Stimulated activated CD4-positive, alpha-beta T cell treated with anti-CD3 and anti-CD28 coated beads, TNF-alpha, amount 100 ng/mL, for 48 hours (primary cell): ENCODE measurements around the gene SLC16A12.
"Not testable (repeated sequence)": the region's sequence is repeated elsewhere in the genome, so short reads cannot be mapped to it uniquely, and the experiment has no call there.

Experiments used
- DNase-seq, 3 donors: peaks; one replicate each; pipeline ENCODE4 v3.0.0-alpha.2; 2020; ENCODE audit warnings: low read depth in 3 of 3

Gene SLC16A12

GRCh38 chr10:89547853-89548513, 12.6 kb upstream of the SLC16A12 start:
- DNase-seq, result no peak

DNA sequence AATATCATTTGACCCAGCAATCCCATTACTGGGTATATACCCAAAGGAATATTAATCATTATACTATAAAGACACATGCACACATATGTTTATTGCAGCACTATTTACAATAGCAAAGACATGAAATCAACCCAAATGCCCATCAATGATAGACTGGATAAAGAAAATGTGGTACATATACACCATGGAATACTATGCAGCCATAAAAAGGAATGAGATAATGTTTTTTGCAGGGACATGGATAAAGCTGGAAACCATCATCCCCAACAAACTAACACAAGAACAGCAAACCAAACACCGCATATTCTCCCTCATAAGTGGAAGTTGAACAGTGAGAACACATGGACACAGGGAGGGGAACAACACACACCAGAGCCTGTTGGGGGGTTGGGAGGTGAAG, 11.3 kb upstream of the SLC16A12 start:
- not testable (repeated sequence) for DNase-seq

GRCh38 chr10:89543841-89544240, 8.4 kb upstream of the SLC16A12 start:
- no peak for DNase-seq

GRCh38 chr10:89540420-89540949, 5.1 kb upstream of the SLC16A12 start:
- DNase-seq, result no peak

GRCh38 chr10:89537364-89537763, 2.0 kb upstream of the SLC16A12 start:
- no peak for DNase-seq

DNA sequence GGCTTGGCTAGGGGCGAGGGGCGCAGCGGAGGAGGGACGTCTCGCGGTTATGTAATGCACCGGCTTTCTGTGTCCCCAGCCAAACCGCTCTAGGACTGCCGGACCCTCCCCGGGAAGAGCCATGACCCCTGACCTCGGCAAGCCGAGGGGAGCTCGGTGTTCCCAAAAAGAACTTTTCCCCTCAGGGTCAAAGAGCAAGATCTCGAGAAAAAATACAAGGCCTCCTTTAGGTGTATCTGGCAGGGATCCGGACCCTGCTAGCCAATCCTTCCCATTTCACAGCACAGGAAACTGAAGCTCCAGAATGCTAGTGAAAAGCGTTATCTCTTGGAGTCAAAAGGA, 590 bp upstream of the SLC16A12 start:
- no peak for DNase-seq

- DNase-seq, result no peak
Observed at GRCh38 chr10:89534826-89535166, 598 bp downstream of the SLC16A12 start.

- DNase-seq, result no peak
Observed at GRCh38 chr10:89532476-89532875, 2.9 kb downstream of the SLC16A12 start.

GRCh38 chr10:89531359-89531758, 4.0 kb downstream of the SLC16A12 start:
- no peak for DNase-seq

GRCh38 chr10:89529711-89530110, 5.7 kb downstream of the SLC16A12 start:
- not testable (repeated sequence) for DNase-seq

GRCh38 chr10:89526358-89526757, 9.0 kb downstream of the SLC16A12 start:
- no peak for DNase-seq

DNA sequence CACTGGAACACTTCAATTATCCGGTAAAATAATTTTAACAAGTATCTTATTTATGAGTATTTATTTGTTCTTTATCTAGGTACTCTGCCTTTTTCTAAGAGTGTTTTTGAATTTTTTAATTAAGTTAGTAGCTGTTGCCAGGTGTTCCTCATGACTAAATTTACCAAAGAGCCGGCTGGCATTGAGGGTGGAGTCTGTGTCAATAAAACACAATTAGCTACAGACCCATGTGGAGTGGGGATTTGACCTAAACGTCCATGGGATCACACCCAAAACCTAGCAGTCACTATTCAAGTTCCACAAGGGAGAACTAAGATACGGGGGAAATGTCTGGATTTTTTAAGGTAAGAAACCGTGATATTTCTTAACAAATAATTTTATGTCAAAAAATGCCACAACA, 9.8 kb downstream of the SLC16A12 start:
- DNase-seq, result no peak

GRCh38 chr10:89524279-89524678, 11.1 kb downstream of the SLC16A12 start:
- no peak for DNase-seq

- no peak for DNase-seq
Observed at GRCh38 chr10:89523274-89523673, 12.1 kb downstream of the SLC16A12 start.

GRCh38 chr10:89522463-89522862, 12.9 kb downstream of the SLC16A12 start:
- no peak for DNase-seq

DNA sequence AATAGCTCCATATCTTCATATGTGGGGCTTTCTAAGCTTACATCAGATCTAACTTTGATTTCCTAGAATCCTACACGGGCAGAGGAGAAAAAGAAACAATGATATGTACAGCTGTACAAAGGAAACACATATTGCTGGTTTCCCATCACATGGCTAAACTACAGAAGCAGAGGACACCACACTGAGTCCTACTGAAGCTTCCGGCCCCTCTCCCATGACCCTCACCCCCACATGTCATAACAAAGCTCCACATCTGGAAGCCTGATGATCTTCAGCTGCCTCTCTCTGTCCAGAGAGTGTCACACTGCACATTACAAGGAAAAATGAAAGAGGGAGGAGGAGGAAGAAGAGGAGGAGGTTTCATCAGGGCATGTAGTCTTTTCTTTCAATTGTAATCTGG, 14.0 kb downstream of the SLC16A12 start:
- no peak for DNase-seq

DNA sequence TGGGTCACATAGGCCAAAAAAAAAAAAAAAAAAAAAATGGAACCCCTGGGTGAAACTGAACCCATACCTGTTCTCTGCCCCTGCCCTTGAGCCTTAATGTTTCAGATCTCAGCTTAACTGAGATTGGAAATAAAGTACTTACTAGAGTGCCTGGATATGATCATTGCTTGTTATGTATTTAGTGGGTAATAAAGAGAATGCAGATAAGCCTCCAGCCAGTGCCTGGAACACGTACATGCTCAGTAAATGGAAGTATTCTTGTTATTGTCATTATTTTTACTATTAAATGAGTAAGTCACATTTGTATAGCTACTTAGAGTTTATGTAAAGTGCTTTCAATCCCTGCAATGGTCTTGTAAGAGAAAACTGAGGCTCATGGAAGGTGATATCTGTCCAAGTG, 14.7 kb downstream of the SLC16A12 start:
- no peak for DNase-seq

GRCh38 chr10:89518876-89519842, 16.2 kb downstream of the SLC16A12 start:
- no peak for DNase-seq

GRCh38 chr10:89518108-89518507, 17.3 kb downstream of the SLC16A12 start:
- DNase-seq, result no peak

DNA sequence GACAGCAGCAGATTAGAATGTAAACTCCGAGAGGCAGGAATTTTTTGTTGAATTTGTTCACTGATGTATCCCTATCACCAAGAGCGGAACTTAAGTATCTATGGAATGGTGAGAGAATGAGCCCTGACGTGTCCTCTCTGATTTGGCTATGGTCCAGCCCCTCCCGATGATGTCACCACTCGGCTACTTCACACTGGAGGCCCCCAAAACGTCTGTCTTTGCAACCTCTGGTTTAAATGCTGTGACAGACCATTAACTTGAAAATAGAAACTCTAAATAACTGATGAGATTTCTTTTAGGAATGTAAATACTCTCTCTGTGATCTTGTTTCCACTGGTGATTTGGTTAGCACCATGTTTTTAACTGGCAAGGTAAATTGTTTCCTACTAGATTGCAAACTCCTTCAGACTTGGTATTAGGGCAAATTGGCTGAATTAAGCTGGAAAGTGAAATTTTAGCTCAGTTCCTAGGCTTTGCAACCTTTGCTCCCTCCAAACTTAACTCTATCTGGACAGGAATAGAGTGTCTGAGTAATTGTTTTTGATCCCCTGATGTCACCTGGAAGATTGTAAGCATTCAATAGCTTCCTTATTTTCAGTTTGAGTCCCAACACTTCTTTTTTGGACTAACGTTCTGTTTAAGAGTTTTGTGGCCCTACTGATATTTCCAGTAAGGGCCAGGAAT, 19.1 kb downstream of the SLC16A12 start:
- DNase-seq, result no peak

DNA sequence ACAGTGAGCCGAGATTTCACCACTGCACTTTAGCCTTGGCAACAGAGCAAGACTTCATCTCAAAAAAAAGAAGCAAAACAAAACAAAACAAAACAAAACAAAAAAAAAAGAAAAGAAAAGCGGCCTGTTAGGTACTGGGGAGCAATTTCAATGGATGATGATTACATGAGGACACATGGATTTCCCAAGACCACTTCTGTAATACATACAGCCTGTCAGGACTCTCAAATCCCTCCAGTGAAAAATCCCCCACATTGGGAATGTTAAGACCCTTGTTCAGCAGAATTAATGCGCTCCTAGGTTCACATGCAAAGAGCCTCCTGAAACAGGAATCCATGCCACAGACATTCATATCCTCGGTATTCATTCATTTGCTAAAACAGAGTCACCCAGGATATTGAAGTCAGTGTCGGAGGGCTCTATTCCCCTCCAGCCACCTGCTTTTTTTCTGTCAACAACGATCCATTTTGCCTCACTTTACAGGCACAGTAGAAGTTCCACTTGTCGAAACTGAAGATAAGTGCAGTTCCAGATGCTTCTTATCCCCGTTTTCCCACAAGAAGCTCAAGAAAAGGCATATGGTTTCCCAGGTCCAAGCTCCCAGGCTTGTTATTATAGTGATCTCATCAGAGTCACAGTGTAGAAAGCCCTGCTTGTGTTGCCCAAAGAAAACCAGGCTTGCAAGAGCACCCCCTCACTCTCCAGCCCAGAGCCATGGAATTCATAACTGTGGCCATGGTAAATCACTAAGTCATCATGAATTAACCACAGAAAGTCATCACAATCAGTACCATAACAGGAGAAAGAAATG, 20.2 kb downstream of the SLC16A12 start:
- no peak for DNase-seq

GRCh38 chr10:89513206-89513605, 22.2 kb downstream of the SLC16A12 start:
- no peak for DNase-seq
